ENCODE results near the gene AQP12B. TPM values are rescaled to one million over a fixed set of nuclear protein-coding genes. Genes with fewer than 3 reads are reported as not detected.

The AQP12B gene
- total and polyA plus RNA-seq, 2 of the 8 experiments (the other 6 are each of a cell fraction or from before 2014, with no cell fraction given), result not detected

Small RNA genes within 50 kb of the gene (small RNA-seq; reads per million reads assigned to genes)
- gene AC011298.3 (ENCODE audit: insufficient read depth), result not detected

Other genes starting within 250 kb of the AQP12B start
- 28.3 and 31.9 TPM in 2 replicates for gene GPC1, start 247.2 kb downstream of the AQP12B start, total RNA-seq (2021; fragmentation: NEBNext Ultra II Directional; extraction: Animal tissue kit (Norgen Biotek cat#: 25700))
- 21.9 and 30.2 TPM in 2 replicates for gene GPC1, start 247.2 kb downstream of the AQP12B start, polyA plus RNA-seq (2011; rRNA removed)
- gene ANKMY1, start 124.9 kb downstream of the AQP12B start, total RNA-seq (2021; fragmentation: NEBNext Ultra II Directional; extraction: Animal tissue kit (Norgen Biotek cat#: 25700)), result 4.5 and 5.4 TPM in 2 replicates
- 4.8 and 6.4 TPM in 2 replicates for gene ANKMY1, start 124.9 kb downstream of the AQP12B start, polyA plus RNA-seq (2011; rRNA removed)
- 1.3 and 2.1 TPM in 2 replicates for gene DUSP28, start 122.5 kb downstream of the AQP12B start, total RNA-seq (2021; fragmentation: NEBNext Ultra II Directional; extraction: Animal tissue kit (Norgen Biotek cat#: 25700))
- 2.3 and 3.3 TPM in 2 replicates for gene DUSP28, start 122.5 kb downstream of the AQP12B start, polyA plus RNA-seq (2011; rRNA removed)
- gene RNPEPL1, start 114.4 kb downstream of the AQP12B start, total RNA-seq (2021; fragmentation: NEBNext Ultra II Directional; extraction: Animal tissue kit (Norgen Biotek cat#: 25700)), result 11.3 and 11.7 TPM in 2 replicates
- gene RNPEPL1, start 114.4 kb downstream of the AQP12B start, polyA plus RNA-seq (2011; rRNA removed), result 9.0 and 13.5 TPM in 2 replicates
- 39.8 and 40.7 TPM in 2 replicates for gene CAPN10, start 96.2 kb downstream of the AQP12B start, total RNA-seq (2021; fragmentation: NEBNext Ultra II Directional; extraction: Animal tissue kit (Norgen Biotek cat#: 25700))
- gene CAPN10, start 96.2 kb downstream of the AQP12B start, polyA plus RNA-seq (2011; rRNA removed), result 30.7 and 44.5 TPM in 2 replicates
- 0.29 TPM in 1 of 2 replicates, not detected in the other for gene GPR35, start 57.4 kb downstream of the AQP12B start, total RNA-seq (2021; fragmentation: NEBNext Ultra II Directional; extraction: Animal tissue kit (Norgen Biotek cat#: 25700))
- gene GPR35, start 57.4 kb downstream of the AQP12B start, polyA plus RNA-seq (2011; rRNA removed), result 0.47 and 0.67 TPM in 2 replicates
- gene AQP12A, start 9.0 kb upstream of the AQP12B start, total RNA-seq (2021; fragmentation: NEBNext Ultra II Directional; extraction: Animal tissue kit (Norgen Biotek cat#: 25700)), result not detected in 2 replicates
- gene AQP12A, start 9.0 kb upstream of the AQP12B start, polyA plus RNA-seq (2011; rRNA removed), result not detected in 2 replicates
- gene KIF1A, start 137.3 kb upstream of the AQP12B start, total RNA-seq (2021; fragmentation: NEBNext Ultra II Directional; extraction: Animal tissue kit (Norgen Biotek cat#: 25700)), result 267 and 281 TPM in 2 replicates
- gene KIF1A, start 137.3 kb upstream of the AQP12B start, polyA plus RNA-seq (2011; rRNA removed), result 61.3 and 83.2 TPM in 2 replicates
- gene AGXT, start 185.9 kb upstream of the AQP12B start, total RNA-seq (2021; fragmentation: NEBNext Ultra II Directional; extraction: Animal tissue kit (Norgen Biotek cat#: 25700)), result not detected in 2 replicates
- 0.03 TPM in 1 of 2 replicates, not detected in the other for gene AGXT, start 185.9 kb upstream of the AQP12B start, polyA plus RNA-seq (2011; rRNA removed)
- gene MAB21L4, start 213.3 kb upstream of the AQP12B start, total RNA-seq (2021; fragmentation: NEBNext Ultra II Directional; extraction: Animal tissue kit (Norgen Biotek cat#: 25700)), result not detected in 2 replicates
- 0.08 and 0.11 TPM in 2 replicates for gene MAB21L4, start 213.3 kb upstream of the AQP12B start, polyA plus RNA-seq (2011; rRNA removed)
- gene CROCC2, start 223.5 kb upstream of the AQP12B start, total RNA-seq (2021; fragmentation: NEBNext Ultra II Directional; extraction: Animal tissue kit (Norgen Biotek cat#: 25700)), result not detected in 2 replicates
- gene CROCC2, start 223.5 kb upstream of the AQP12B start, polyA plus RNA-seq (2011; rRNA removed), result not detected in 2 replicates